DMS114 treated with DMSO at 0.1 percent for 48 hours (cell line): ENCODE data around the gene MADCAM1.

Experiments used
- DNase-seq: peaks from one replicate; lab custom pipeline; 2025; ENCODE audit not compliant: unreplicated experiment; lab: John Stamatoyannopoulos, UW

Gene MADCAM1

GRCh38 chr19:547836-548720, 51.8 kb downstream of the MADCAM1 start:
- no peak for DNase-seq

- DNase-seq: no peak
Measured at GRCh38 chr19:548886-549830, 52.9 kb downstream of the MADCAM1 start.

- no peak for DNase-seq
Measured at GRCh38 chr19:554817-555216, 58.5 kb downstream of the MADCAM1 start.
